Pulmonary artery endothelial cell (primary cell): ENCODE results near the gene DNAJB6. TPM values are rescaled to one million over a fixed set of nuclear protein-coding genes. Genes with fewer than 3 reads are reported as not detected.

Experiments
- DNase-seq: peaks from one replicate; pipeline ENCODE4 v3.0.0-alpha.2; 2011; ENCODE audit warnings: low read depth, low spot score
- total RNA-seq: library from RNA; depleted of rRNA; stranded (reverse); fragments of >200 nt; gene quantifications from 2 replicates; pipeline ENCODE4 v1.2.3, GENCODE V29; 2014

DNAJB6 gene
- total RNA-seq, 1 donor from 2014 or later, result 104 TPM

- no peak for DNase-seq
Measured at GRCh38 chr7:157409149-157409752, 72.4 kb downstream of the DNAJB6 start.

GRCh38 chr7:157409753-157410727 lies 73.2 kb downstream of the DNAJB6 start:
- DNase-seq, result no peak

- DNase-seq, result no peak
Measured at GRCh38 chr7:157410831-157411556, 74.2 kb downstream of the DNAJB6 start.

GRCh38 chr7:157411580-157411979 lies 74.8 kb downstream of the DNAJB6 start:
- no peak for DNase-seq

- DNase-seq, result no peak
Measured at GRCh38 chr7:157412021-157412443, 75.2 kb downstream of the DNAJB6 start.

- no peak for DNase-seq
Measured at GRCh38 chr7:157412491-157413180, 75.8 kb downstream of the DNAJB6 start.

- DNase-seq, result no peak
Measured at GRCh38 chr7:157413881-157414701, 77.3 kb downstream of the DNAJB6 start.

GRCh38 chr7:157414702-157415096 lies 77.9 kb downstream of the DNAJB6 start:
- no peak for DNase-seq

- no peak for DNase-seq
Measured at GRCh38 chr7:157415486-157415885, 78.7 kb downstream of the DNAJB6 start.

- no peak for DNase-seq
Measured at GRCh38 chr7:157416011-157416410, 79.2 kb downstream of the DNAJB6 start.

- no peak for DNase-seq
Measured at GRCh38 chr7:157418204-157419034, 81.6 kb downstream of the DNAJB6 start.

- DNase-seq, result no peak
Measured at GRCh38 chr7:157419035-157419293, 82.2 kb downstream of the DNAJB6 start.

- DNase-seq, result no peak
Measured at GRCh38 chr7:157422279-157422678, 85.5 kb downstream of the DNAJB6 start.

- DNase-seq, result peak; percentile 32
Measured at GRCh38 chr7:157423348-157423747, 86.5 kb downstream of the DNAJB6 start.

GRCh38 chr7:157423886-157424565 lies 87.2 kb downstream of the DNAJB6 start:
- DNase-seq, result no peak

GRCh38 chr7:157425137-157425731 lies 88.4 kb downstream of the DNAJB6 start:
- no peak for DNase-seq

GRCh38 chr7:157425761-157426160 lies 89.0 kb downstream of the DNAJB6 start:
- no peak for DNase-seq

- no peak for DNase-seq
Measured at GRCh38 chr7:157426463-157427301, 89.9 kb downstream of the DNAJB6 start.
